HepG2 (cell line): ENCODE results near the gene CA14. TPM values are rescaled to one million over a fixed set of nuclear protein-coding genes. Genes with fewer than 3 reads are reported as not detected.

Source experiments
- ETV5 ChIP-seq: IDR thresholded peaks from 2 replicates; pipeline ENCODE4 v1.6.1; 2018; ENCODE audit warnings: missing biosample characterization, missing genetic modification reagents, inconsistent platforms, borderline replicate concordance
- FOSL2 ChIP-seq: sonication (generic); formaldehyde crosslinking; IDR thresholded peaks from 2 replicates; pipeline ENCODE4 v1.4.0; 2020; ENCODE audit warnings: missing genetic modification reagents
- KAT2B ChIP-seq: fragments of 150-350 bp; IDR thresholded peaks from 2 replicates; pipeline ENCODE4 v1.6.1; 2014; ENCODE audit warnings: low read depth, low read length, borderline replicate concordance
- KAT7 ChIP-seq: IDR thresholded peaks from 2 replicates; pipeline ENCODE4 v1.6.1; 2018; ENCODE audit warnings: borderline replicate concordance, missing compliant biosample characterization
- PCBP1 ChIP-seq: fragments of 200-400 bp; formaldehyde crosslinking; IDR thresholded peaks from 2 replicates; pipeline ENCODE4 v1.6.1; 2017; ENCODE audit warnings: mild to moderate bottlenecking, low read depth, low read length, borderline replicate concordance
- POGZ ChIP-seq: sonication (generic); formaldehyde crosslinking; IDR thresholded peaks from 2 replicates; pipeline ENCODE4 v1.4.0; 2020; ENCODE audit warnings: mild to moderate bottlenecking, missing genetic modification reagents
- RARG ChIP-seq: sonication (generic); formaldehyde crosslinking; IDR thresholded peaks from 2 replicates; pipeline ENCODE4 v1.4.0; 2020; ENCODE audit warnings: low read depth, mild to moderate bottlenecking, missing genetic modification reagents
- RFX3 ChIP-seq: IDR thresholded peaks from 2 replicates; pipeline ENCODE4 v1.6.1; 2016; ENCODE audit warnings: missing biosample characterization, missing genetic modification reagents
- SIX4 ChIP-seq: sonication (generic); formaldehyde crosslinking; IDR thresholded peaks from 2 replicates; pipeline ENCODE4 v1.4.0; 2020; ENCODE audit warnings: missing genetic modification reagents
- SNAPC2 ChIP-seq: sonication (generic); formaldehyde crosslinking; IDR thresholded peaks from 2 replicates; pipeline ENCODE4 v1.8.1; 2022; ENCODE audit warnings: mild to moderate bottlenecking, missing genetic modification reagents
- TCF7 ChIP-seq: sonication (generic); IDR thresholded peaks from 2 replicates; pipeline ENCODE4 v1.6.1; 2016; ENCODE audit warnings: antibody characterized with exemption, low read depth
- ZBTB3 ChIP-seq: sonication (generic); formaldehyde crosslinking; IDR thresholded peaks from 2 replicates; pipeline ENCODE4 v1.4.0; 2020; ENCODE audit warnings: low read depth, mild to moderate bottlenecking, moderate library complexity, missing genetic modification reagents, borderline replicate concordance
- ZEB1 ChIP-seq: IDR thresholded peaks from 2 replicates; pipeline ENCODE4 v1.6.1; 2012; ENCODE audit warnings: mild to moderate bottlenecking, low read depth, inconsistent platforms; ENCODE audit not compliant: insufficient replicate concordance
- ZKSCAN8 ChIP-seq: IDR thresholded peaks from 2 replicates; pipeline ENCODE4 v1.6.1; 2016; ENCODE audit warnings: borderline replicate concordance, missing genetic modification reagents, missing compliant biosample characterization
- ZMYM3 ChIP-seq: sonication (generic); formaldehyde crosslinking; IDR thresholded peaks from 2 replicates; pipeline ENCODE4 v1.5.1; 2020; ENCODE audit warnings: mild to moderate bottlenecking, missing genetic modification reagents
- ZNF136 ChIP-seq: sonication (generic); formaldehyde crosslinking; IDR thresholded peaks from 2 replicates; pipeline ENCODE4 v1.8.1; 2022; ENCODE audit warnings: low read depth, mild to moderate bottlenecking, moderate library complexity, missing genetic modification reagents
- ZNF224 ChIP-seq: sonication (generic); formaldehyde crosslinking; IDR thresholded peaks from 2 replicates; pipeline ENCODE4 v1.5.0; 2020; ENCODE audit warnings: mild to moderate bottlenecking, missing genetic modification reagents
- ZNF563 ChIP-seq: sonication (generic); formaldehyde crosslinking; IDR thresholded peaks from 2 replicates; pipeline ENCODE4 v1.8.0; 2022; ENCODE audit warnings: mild to moderate bottlenecking, moderate library complexity, missing genetic modification reagents
- ZNF567 ChIP-seq: sonication (generic); formaldehyde crosslinking; IDR thresholded peaks from 2 replicates; pipeline ENCODE4 v1.8.1; 2023; ENCODE audit warnings: mild to moderate bottlenecking, missing genetic modification reagents, borderline replicate concordance
- ZNF614 ChIP-seq: IDR thresholded peaks from 2 replicates; pipeline ENCODE4 v1.6.1; 2018; ENCODE audit warnings: missing biosample characterization, missing genetic modification reagents, inconsistent platforms, borderline replicate concordance
- ZNF619 ChIP-seq: sonication (generic); formaldehyde crosslinking; IDR thresholded peaks from 2 replicates; pipeline ENCODE4 v1.4.0; 2020; ENCODE audit warnings: mild to moderate bottlenecking, missing genetic modification reagents
- ZNF746 ChIP-seq: sonication (generic); formaldehyde crosslinking; IDR thresholded peaks from 2 replicates; pipeline ENCODE4 v1.8.0; 2022; ENCODE audit warnings: mild to moderate bottlenecking, missing genetic modification reagents
- ZNF784 ChIP-seq: sonication (generic); formaldehyde crosslinking; IDR thresholded peaks from 2 replicates; pipeline ENCODE4 v1.5.1; 2020; ENCODE audit warnings: missing genetic modification reagents, mild to moderate bottlenecking, borderline replicate concordance
- ZNF790 ChIP-seq: sonication (generic); formaldehyde crosslinking; IDR thresholded peaks from 2 replicates; pipeline ENCODE4 v1.8.0; 2022; ENCODE audit warnings: missing genetic modification reagents, mild to moderate bottlenecking, borderline replicate concordance
- ZXDC ChIP-seq: sonication (generic); formaldehyde crosslinking; IDR thresholded peaks from 2 replicates; pipeline ENCODE4 v1.5.0; 2020; ENCODE audit warnings: mild to moderate bottlenecking, missing genetic modification reagents
- polyA plus RNA-seq, 8 experiments: library from polyadenylated mRNA; depleted of rRNA in 3 of 8; stranded (reverse) in 7 of 8; unstranded in 1 of 8; fragments of >200 nt; fragmentation: Illumina TruSeq in 4 of 8; extraction: Trizol in 4 of 8; gene quantifications; 2 replicates each; pipeline versions ENCODE4 v1.2.1 to v1.2.3, GENCODE V29; 2011 to 2016; ENCODE audit warnings: low read depth in 4 of 8, missing spikeins in 1 of 8, mixed read lengths in 1 of 8; ENCODE audit not compliant: insufficient read depth in 1 of 8
- total RNA-seq, 5 experiments: library from RNA; depleted of rRNA; stranded (reverse); fragments of >200 nt; fragmentation: Illumina TruSeq; extraction: Trizol; gene quantifications; 2 replicates each; pipeline ENCODE4 v1.2.3, GENCODE V29; 2016; ENCODE audit warnings: low read depth in 1 of 5
- TF ChIP-seq, protein P1 (sequence below): sonication (generic); formaldehyde crosslinking; IDR thresholded peaks from 2 replicates; pipeline ENCODE4 v1.9.0; 2021; ENCODE audit warnings: missing genetic modification reagents, borderline replicate concordance

CA14 gene
- total and polyA plus RNA-seq, 2 of the 13 experiments (the other 11 are each of a cell fraction or from before 2014, with no cell fraction given), result 2.4 to 8.5 TPM

DNA sequence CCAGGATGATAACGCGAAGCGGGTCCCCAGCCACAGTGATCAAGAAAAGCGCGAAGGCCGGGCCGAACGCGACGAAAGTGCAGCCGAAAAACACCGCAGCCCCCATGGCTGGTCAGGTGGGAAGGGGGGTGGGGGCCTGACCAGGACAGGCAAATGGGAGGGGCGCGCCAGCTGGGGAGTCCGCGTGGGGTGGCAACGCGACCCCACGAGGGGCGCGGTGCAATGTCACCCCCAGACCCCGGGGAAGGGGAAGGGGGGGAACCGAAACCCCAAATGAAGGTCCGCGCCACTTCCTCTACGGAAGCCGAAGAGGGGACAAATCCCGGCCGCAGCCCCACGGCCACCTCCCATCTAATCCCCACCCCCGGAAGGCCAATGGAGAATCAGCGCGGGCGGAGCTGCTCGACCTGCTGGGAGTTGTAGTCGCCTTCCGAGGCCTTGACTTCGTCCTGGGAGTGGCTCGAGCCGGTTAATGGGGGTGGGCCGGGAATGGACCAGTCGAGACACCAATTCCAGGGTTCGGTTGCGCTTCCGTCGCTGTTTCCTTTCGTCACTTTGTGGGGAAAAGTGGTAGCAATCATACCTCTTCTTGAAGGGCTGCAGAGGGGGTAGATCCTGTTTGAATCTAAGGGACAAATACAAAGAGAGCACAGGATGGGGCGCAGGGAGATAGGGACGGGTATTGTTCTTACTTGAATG lies 11.3 kb downstream of the CA14 start, which contains the start of gene APH1A (continued):
- TF ChIP-seq TCF7 (no peak), KAT2B (no peak), ZKSCAN8 (CRISPR knock-in tag) (no peak), ZNF563 (no peak), ZNF136 (no peak; the same call in 1 of the 2 replicates), ZNF784 (CRISPR knock-in tag) (no peak), ZNF567 (CRISPR knock-in tag) (no peak), FOSL2 (peak; percentile 53; the same call in 1 of the 2 replicates), ZBTB3 (CRISPR knock-in tag) (no peak), RARG (no peak), ZEB1 (no peak), ZNF224 (CRISPR knock-in tag) (no peak), KAT7 (CRISPR knock-in tag) (no peak; the same call in 1 of the 2 replicates), SIX4 (CRISPR knock-in tag) (no peak), RFX3 (CRISPR knock-in tag) (no peak), ZNF746 (CRISPR knock-in tag) (no peak), SNAPC2 (no peak), ZNF614 (CRISPR knock-in tag) (peak; percentile 30; the same call in 1 of the 2 replicates), ZXDC (CRISPR knock-in tag) (no peak), ZNF619 (CRISPR knock-in tag) (no peak), ZMYM3 (no peak), POGZ (peak; percentile 69; the same call in 1 of the 2 replicates), ETV5 (CRISPR knock-in tag) (peak; percentile 67; the same call in 1 of the 2 replicates), ZNF790 (no peak), PCBP1 (no peak)
- TF ChIP-seq, protein P1, sequence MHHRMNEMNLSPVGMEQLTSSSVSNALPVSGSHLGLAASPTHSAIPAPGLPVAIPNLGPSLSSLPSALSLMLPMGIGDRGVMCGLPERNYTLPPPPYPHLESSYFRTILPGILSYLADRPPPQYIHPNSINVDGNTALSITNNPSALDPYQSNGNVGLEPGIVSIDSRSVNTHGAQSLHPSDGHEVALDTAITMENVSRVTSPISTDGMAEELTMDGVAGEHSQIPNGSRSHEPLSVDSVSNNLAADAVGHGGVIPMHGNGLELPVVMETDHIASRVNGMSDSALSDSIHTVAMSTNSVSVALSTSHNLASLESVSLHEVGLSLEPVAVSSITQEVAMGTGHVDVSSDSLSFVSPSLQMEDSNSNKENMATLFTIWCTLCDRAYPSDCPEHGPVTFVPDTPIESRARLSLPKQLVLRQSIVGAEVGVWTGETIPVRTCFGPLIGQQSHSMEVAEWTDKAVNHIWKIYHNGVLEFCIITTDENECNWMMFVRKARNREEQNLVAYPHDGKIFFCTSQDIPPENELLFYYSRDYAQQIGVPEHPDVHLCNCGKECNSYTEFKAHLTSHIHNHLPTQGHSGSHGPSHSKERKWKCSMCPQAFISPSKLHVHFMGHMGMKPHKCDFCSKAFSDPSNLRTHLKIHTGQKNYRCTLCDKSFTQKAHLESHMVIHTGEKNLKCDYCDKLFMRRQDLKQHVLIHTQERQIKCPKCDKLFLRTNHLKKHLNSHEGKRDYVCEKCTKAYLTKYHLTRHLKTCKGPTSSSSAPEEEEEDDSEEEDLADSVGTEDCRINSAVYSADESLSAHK (CRISPR knock-in tag), result no peak
